Heart left ventricle (tissue), 13 donors: ENCODE results near the gene MRS2.

Experiments
- POLR2A ChIP-seq, 2 donors: fragments of 450-650 bp; IDR thresholded peaks; one replicate each; pipeline ENCODE4 v1.6.1; 2017; ENCODE audit warnings: antibody characterized with exemption in 2 of 2, mild to moderate bottlenecking in 2 of 2, moderate library complexity in 2 of 2
- TF ChIP-seq, protein P1 (sequence below), 12 donors: fragments of 200-600 bp; sonication (generic) in 4 of 12; IDR thresholded peaks; one replicate each; pipeline versions ENCODE4 v1.5.0 to v1.8.0; 2018 to 2022; ENCODE audit warnings: antibody characterized with exemption in 12 of 12, mild to moderate bottlenecking in 5 of 12
- donor health status: ischemic (EF 13 %, LVEDD 7.1; RV severe dilation, severe dysfunction).
- donor health status: DM: no; HTN: yes; CAD: no.
- donor health status: DM: no; HTN: no; CAD: no.
- donor health status: ischemic (EF 25% LVEDD 6.9; RV normal size, moderate dysfunction).
- donor health status: ischemic (EF 25% LVEDD 5.7; RV mildly dilated, moderate dysfunction).
- donor health status: ischemic (EF 35%, LVEDD 5.7; RV mildly dilated, moderate dysfunction).
- donor health status: nonischemic (EF 11% LVEDD 7.7; RV severe dilation, severe dysfunction).
- donor health status: DM: yes; HTN: yes; CAD: no.
- donor health status: PGD.
- donor health status: ischemic (EF 29% LVEDD 5.4; RV normal size, mild dysfunction).
- donor health status: nonischemic (EF 23%, LVEDD 6.1; RV moderate dilation, normal function).

DNA sequence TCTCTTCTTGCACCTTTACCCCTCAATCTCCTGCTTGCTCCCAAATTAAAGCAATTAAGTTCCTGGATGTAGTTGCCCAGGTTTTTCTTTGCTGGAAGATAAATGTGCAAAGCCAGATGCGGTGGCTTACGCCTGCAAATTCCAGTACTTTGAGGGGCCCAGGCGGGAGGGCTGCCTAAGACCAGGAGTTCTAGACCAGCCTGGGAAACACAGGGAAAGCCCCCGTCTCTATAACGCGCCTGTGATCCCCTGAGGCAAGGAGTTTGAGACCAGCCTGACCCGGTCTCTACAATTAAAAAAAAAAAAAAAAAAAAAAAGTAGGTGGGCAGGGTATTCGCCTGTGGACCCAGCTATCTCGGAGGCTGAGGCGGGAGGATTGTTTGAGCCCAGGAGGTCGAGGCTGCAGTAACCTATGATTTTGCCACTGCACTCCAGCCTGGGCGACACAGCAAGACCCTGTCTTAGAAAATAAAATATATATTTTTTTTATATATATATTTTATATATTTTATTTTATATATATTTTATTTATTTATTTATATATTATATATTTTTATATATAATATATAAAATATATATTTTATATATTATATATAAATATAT lies 44.4 kb upstream of the MRS2 start:
- TF ChIP-seq, protein P1, sequence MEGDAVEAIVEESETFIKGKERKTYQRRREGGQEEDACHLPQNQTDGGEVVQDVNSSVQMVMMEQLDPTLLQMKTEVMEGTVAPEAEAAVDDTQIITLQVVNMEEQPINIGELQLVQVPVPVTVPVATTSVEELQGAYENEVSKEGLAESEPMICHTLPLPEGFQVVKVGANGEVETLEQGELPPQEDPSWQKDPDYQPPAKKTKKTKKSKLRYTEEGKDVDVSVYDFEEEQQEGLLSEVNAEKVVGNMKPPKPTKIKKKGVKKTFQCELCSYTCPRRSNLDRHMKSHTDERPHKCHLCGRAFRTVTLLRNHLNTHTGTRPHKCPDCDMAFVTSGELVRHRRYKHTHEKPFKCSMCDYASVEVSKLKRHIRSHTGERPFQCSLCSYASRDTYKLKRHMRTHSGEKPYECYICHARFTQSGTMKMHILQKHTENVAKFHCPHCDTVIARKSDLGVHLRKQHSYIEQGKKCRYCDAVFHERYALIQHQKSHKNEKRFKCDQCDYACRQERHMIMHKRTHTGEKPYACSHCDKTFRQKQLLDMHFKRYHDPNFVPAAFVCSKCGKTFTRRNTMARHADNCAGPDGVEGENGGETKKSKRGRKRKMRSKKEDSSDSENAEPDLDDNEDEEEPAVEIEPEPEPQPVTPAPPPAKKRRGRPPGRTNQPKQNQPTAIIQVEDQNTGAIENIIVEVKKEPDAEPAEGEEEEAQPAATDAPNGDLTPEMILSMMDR (IDR thresholded peaks at IDR 0.05) = no peak
- TF ChIP-seq POLR2A (IDR thresholded peaks at IDR 0.05) = no peak
